ENCODE results near the gene DUS2. TPM values are rescaled to one million over a fixed set of nuclear protein-coding genes. Genes with fewer than 3 reads are reported as not detected.
"Not testable (repeated sequence)": the region's sequence is repeated elsewhere in the genome, so short reads cannot be mapped to it uniquely, and the experiment has no call there.

The DUS2 gene
- total RNA-seq, 1 donor: 11.3 TPM

DNA sequence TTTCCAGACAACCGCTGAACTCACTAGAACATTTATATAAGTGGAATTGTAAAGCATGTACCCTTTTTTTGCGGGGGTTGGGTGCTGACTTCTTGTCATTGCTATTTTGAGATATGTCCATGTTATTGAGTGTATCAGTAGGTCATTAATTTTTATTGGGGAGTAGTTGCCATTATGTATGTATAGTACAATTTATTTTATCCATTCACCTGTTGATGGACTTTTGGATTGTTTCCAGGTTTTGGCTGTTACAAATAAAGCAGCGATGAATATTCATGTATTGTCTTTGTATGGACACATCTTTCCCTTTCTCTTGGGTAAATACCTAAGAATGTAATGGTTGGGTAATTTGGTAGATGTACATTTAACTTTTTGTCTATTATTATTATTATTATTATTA is 74.8 kb downstream of the DUS2 start:
- H3K4me1 ChIP-seq (ENCODE audit: insufficient read depth, low read length): peaks cover 52% of the 10 kb centered on the region
- H3K4me3 ChIP-seq (ENCODE audit: low read length): no peak overlapping the region
- no peaks in the 10 kb centered on the region for H3K9me3 ChIP-seq (ENCODE audit: low read depth, low read length)
- no peaks in the 10 kb centered on the region for H3K27me3 ChIP-seq (ENCODE audit: insufficient read depth, low read length)

GRCh38 chr16:68100488-68100887 is 77.4 kb downstream of the DUS2 start:
- peaks cover 35% of the 10 kb centered on the region for H3K4me1 ChIP-seq (ENCODE audit: insufficient read depth, low read length)
- no peaks in the 10 kb centered on the region for H3K27me3 ChIP-seq (ENCODE audit: insufficient read depth, low read length)
- H3K9me3 ChIP-seq (ENCODE audit: low read depth, low read length): no peaks in the 10 kb centered on the region
- no peak overlapping the region for H3K4me3 ChIP-seq (ENCODE audit: low read length)

GRCh38 chr16:68105611-68106010 is 82.5 kb downstream of the DUS2 start:
- no peaks in the 10 kb centered on the region for H3K9me3 ChIP-seq (ENCODE audit: low read depth, low read length)
- H3K4me1 ChIP-seq (ENCODE audit: insufficient read depth, low read length): peaks cover 40% of the 10 kb centered on the region
- no peaks in the 10 kb centered on the region for H3K27me3 ChIP-seq (ENCODE audit: insufficient read depth, low read length)
- no peak overlapping the region for H3K4me3 ChIP-seq (ENCODE audit: low read length)

GRCh38 chr16:68107230-68107928 is 84.3 kb downstream of the DUS2 start:
- not testable (repeated sequence) for H3K9me3 ChIP-seq (ENCODE audit: low read depth, low read length); H3K4me3 ChIP-seq (ENCODE audit: low read length); H3K27me3 ChIP-seq (ENCODE audit: insufficient read depth, low read length)
- peaks cover 25% of the 10 kb centered on the region for H3K4me1 ChIP-seq (ENCODE audit: insufficient read depth, low read length)

- not testable (repeated sequence) for H3K4me3 ChIP-seq (ENCODE audit: low read length); H3K27me3 ChIP-seq (ENCODE audit: insufficient read depth, low read length); H3K9me3 ChIP-seq (ENCODE audit: low read depth, low read length)
- H3K4me1 ChIP-seq (ENCODE audit: insufficient read depth, low read length): peaks cover 39% of the 10 kb centered on the region
Observed at GRCh38 chr16:68109156-68109555, 86.1 kb downstream of the DUS2 start.

DNA sequence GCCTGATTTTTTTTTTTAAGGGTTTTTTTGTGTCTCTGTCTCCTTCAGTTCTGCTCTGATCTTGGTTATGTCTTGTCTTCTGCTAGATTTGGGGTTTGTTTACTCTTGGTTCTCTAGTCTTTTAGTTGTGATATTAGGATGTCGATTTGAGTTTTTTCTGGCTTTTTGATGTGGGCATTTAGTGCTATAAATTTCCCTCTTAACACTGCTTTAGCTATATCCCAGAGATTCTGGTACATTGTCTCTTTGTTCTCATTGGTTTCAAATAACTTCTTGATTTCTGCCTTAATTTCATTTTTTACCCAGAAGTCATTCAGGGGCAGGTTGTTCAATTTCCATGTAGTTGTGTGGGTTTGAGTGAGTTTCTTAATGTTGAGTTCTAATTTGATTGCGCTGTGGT is 87.5 kb downstream of the DUS2 start:
- not testable (repeated sequence) for H3K9me3 ChIP-seq (ENCODE audit: low read depth, low read length); H3K4me3 ChIP-seq (ENCODE audit: low read length); H3K27me3 ChIP-seq (ENCODE audit: insufficient read depth, low read length)
- peaks cover 44% of the 10 kb centered on the region for H3K4me1 ChIP-seq (ENCODE audit: insufficient read depth, low read length)

- H3K27me3 ChIP-seq (ENCODE audit: insufficient read depth, low read length): no peaks in the 10 kb centered on the region
- H3K4me1 ChIP-seq (ENCODE audit: insufficient read depth, low read length): peaks cover 39% of the 10 kb centered on the region
- no peaks in the 10 kb centered on the region for H3K9me3 ChIP-seq (ENCODE audit: low read depth, low read length)
- no peak overlapping the region for H3K4me3 ChIP-seq (ENCODE audit: low read length)
Observed at GRCh38 chr16:68111379-68111778, 88.3 kb downstream of the DUS2 start.

- Histone ChIP-seq H3K27me3 (ENCODE audit: insufficient read depth, low read length) (no peaks in the 10 kb centered on the region), H3K9me3 (ENCODE audit: low read depth, low read length) (no peaks in the 10 kb centered on the region), H3K4me1 (ENCODE audit: insufficient read depth, low read length) (peaks cover 45% of the 10 kb centered on the region), H3K4me3 (ENCODE audit: low read length) (no peak overlapping the region)
Observed at GRCh38 chr16:68113059-68113761, 90.1 kb downstream of the DUS2 start.

DNA sequence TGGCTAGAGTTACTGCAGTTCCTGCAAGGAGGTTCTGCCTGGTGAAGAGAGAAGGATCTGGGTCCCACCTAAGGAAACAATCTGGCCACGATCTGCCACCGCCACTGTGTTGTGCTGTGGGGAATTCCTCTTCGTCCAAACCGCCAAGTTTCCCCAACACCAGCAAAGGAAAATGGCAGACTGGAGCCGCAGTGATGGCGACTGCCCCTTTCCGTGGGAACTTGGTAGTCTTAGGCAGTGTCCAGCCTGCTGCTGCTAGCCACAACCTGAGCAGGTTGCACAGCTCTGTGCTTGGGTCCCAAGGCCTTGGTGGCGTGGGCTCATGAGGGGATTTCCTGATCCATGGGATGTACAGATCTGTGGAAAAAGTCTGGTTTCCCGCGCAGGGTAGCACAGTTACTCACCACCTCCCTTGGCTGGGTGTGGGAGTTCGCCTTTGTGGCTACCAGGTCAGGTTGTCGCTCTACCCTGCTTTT is 90.7 kb downstream of the DUS2 start:
- H3K4me1 ChIP-seq (ENCODE audit: insufficient read depth, low read length): peaks cover 48% of the 10 kb centered on the region
- H3K9me3 ChIP-seq (ENCODE audit: low read depth, low read length): no peaks in the 10 kb centered on the region
- H3K4me3 ChIP-seq (ENCODE audit: low read length): no peak overlapping the region
- no peaks in the 10 kb centered on the region for H3K27me3 ChIP-seq (ENCODE audit: insufficient read depth, low read length)

DNA sequence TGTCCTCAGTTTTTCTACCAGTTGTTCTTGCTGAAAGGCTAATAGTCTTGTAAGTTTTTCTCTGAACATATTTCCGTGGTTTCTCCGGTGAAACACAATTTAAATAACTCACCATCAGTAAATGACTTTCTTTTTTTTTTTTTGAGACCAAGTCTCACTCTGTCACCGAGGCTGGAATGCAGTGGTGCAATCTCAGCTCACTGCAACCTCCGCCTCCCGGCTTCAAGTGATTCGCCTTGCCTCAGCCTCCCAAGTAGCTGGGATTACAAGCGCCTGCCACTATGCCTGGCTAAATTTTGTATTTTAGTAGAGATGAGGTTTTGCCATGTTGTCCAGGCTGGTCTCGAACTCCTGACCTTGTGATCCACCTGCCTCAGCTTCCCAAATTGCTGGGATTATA is 91.9 kb downstream of the DUS2 start:
- not testable (repeated sequence) for H3K4me3 ChIP-seq (ENCODE audit: low read length); H3K27me3 ChIP-seq (ENCODE audit: insufficient read depth, low read length); H3K9me3 ChIP-seq (ENCODE audit: low read depth, low read length)
- H3K4me1 ChIP-seq (ENCODE audit: insufficient read depth, low read length): peaks cover 56% of the 10 kb centered on the region

- H3K4me3 ChIP-seq (ENCODE audit: low read length): no peak overlapping the region
- peaks cover 63% of the 10 kb centered on the region for H3K4me1 ChIP-seq (ENCODE audit: insufficient read depth, low read length)
- no peaks in the 10 kb centered on the region for H3K9me3 ChIP-seq (ENCODE audit: low read depth, low read length)
- no peaks in the 10 kb centered on the region for H3K27me3 ChIP-seq (ENCODE audit: insufficient read depth, low read length)
Observed at GRCh38 chr16:68115851-68116250, 92.8 kb downstream of the DUS2 start.

DNA sequence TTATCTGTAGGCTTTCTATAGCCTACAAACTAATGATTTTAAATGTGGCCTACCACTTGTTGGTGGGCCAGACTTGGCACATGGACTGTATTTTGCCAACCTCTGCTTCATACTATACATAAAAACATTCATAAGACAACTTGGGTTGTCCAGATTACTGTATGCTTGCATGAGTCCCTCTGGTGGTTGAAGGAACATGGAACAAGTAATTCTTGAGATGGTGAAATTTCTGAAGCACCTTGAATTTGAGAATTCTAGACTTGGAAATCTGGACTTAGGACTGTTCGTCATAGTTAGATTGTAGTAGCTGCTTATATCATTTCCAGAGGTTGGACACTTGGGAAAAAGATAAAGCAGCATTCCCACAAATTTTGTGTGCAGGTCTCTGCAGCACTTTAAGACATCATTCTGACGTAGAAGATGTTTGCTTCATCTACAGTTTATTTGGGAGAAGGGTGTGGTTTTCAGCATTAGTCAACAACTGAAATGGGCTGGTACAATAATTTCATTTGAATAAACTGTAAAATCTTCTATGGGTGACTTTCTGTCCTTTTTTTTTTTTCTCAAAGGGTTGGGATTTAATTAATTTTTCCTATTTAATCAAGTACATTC is 93.3 kb downstream of the DUS2 start:
- no peak overlapping the region for H3K4me3 ChIP-seq (ENCODE audit: low read length)
- no peaks in the 10 kb centered on the region for H3K9me3 ChIP-seq (ENCODE audit: low read depth, low read length)
- peaks cover 68% of the 10 kb centered on the region for H3K4me1 ChIP-seq (ENCODE audit: insufficient read depth, low read length)

GRCh38 chr16:68117884-68118283 is 94.8 kb downstream of the DUS2 start:
- Histone ChIP-seq H3K4me1 (ENCODE audit: insufficient read depth, low read length) (peaks cover 73% of the 10 kb centered on the region), H3K27me3 (ENCODE audit: insufficient read depth, low read length) (no peaks in the 10 kb centered on the region), H3K4me3 (ENCODE audit: low read length) (no peak overlapping the region), H3K9me3 (ENCODE audit: low read depth, low read length) (no peaks in the 10 kb centered on the region)

More for the DNA sequence above, 93.3 kb downstream of the DUS2 start:
- H3K27me3 ChIP-seq (ENCODE audit: insufficient read depth, low read length): no peaks in the 10 kb centered on the region

- not testable (repeated sequence) for H3K9me3 ChIP-seq (ENCODE audit: low read depth, low read length); H3K27me3 ChIP-seq (ENCODE audit: insufficient read depth, low read length); H3K4me3 ChIP-seq (ENCODE audit: low read length)
- peaks cover 68% of the 10 kb centered on the region for H3K4me1 ChIP-seq (ENCODE audit: insufficient read depth, low read length)
Observed at GRCh38 chr16:68118954-68119353, 95.9 kb downstream of the DUS2 start.

- H3K9me3 ChIP-seq (ENCODE audit: low read depth, low read length); H3K4me3 ChIP-seq (ENCODE audit: low read length); H3K27me3 ChIP-seq (ENCODE audit: insufficient read depth, low read length): not testable (repeated sequence)
- peaks cover 60% of the 10 kb centered on the region for H3K4me1 ChIP-seq (ENCODE audit: insufficient read depth, low read length)
Observed at GRCh38 chr16:68120496-68120895, 97.4 kb downstream of the DUS2 start.
